GM06990 (cell line): Measurements from ENCODE around the gene ATP1A1.

ENCODE experiments used
- DNase-seq: peaks from one replicate; pipeline ENCODE4 v3.0.0-alpha.2; 2011; ENCODE audit not compliant: insufficient read length; ENCODE audit errors: extremely low read depth
- H3K27me3 ChIP-seq: replicated peaks from 2 replicates; pipeline ENCODE4 v1.6.0; 2011; ENCODE audit warnings: low read length; ENCODE audit not compliant: control insufficient read depth, insufficient read depth
- H3K36me3 ChIP-seq: 2 replicates; pipeline ENCODE4 v1.5.1; 2011; ENCODE audit warnings: low read length; ENCODE audit not compliant: control insufficient read depth, insufficient read depth
- H3K4me3 ChIP-seq: replicated peaks from 2 replicates; pipeline ENCODE4 v1.5.1; 2011; ENCODE audit warnings: low read depth, mild to moderate bottlenecking, control low read depth, low read length
- TF ChIP-seq, protein P1 (sequence below): IDR thresholded peaks from 2 replicates; pipeline ENCODE4 v1.5.1; 2011; ENCODE audit warnings: low read length, control low read depth, mild to moderate bottlenecking, inconsistent platforms; ENCODE audit not compliant: insufficient read depth, poor library complexity, severe bottlenecking

The ATP1A1 gene

DNA sequence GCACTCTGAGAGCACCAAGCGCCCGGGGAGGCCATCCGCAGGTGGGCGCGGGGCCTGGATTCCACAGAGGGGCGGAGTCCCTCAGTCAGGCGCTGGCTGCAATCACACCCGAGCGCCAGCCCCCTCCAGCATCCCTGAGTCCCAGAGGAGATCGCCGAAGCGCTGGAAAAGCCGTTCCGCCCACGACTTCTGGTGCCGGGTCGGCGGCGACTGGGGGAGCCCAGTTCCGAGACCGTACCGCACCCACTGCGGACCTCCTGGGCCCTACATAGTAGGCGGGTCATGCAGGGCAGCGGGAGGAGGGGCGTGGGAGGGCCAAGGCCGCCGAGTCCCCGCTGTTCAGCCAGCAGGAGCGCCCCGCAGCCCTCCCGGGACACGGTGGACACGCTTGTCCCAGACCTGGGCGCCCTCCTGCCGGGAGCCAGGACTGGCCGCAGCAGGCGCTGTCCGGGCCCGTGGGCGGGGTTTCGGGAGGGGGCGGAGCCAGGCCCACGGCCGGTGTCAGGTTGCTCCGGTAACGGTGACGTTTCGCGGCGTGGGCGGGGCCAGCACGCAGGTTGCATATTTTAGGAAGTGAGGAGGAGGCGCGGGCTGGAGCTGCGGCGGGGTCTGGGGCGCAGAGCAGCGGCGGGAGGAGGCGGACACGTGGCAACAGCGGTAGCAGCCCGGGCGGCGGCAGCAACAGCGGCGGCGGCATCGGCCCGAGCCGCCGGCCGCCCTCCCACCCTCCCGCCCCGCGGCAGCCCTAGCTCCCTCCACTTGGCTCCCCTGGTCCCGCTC, at the start of gene ATP1A1:
ATP1A1 (plus strand) TSS at position 594 of the 780 bp plus-strand sequence. CDS start 268 bp downstream, outside the sequence.
- peak within 1 kb of the TSS; percentile 89 for H3K4me3 ChIP-seq
- no peaks in the 10 kb centered on the region for H3K27me3 ChIP-seq

DNA sequence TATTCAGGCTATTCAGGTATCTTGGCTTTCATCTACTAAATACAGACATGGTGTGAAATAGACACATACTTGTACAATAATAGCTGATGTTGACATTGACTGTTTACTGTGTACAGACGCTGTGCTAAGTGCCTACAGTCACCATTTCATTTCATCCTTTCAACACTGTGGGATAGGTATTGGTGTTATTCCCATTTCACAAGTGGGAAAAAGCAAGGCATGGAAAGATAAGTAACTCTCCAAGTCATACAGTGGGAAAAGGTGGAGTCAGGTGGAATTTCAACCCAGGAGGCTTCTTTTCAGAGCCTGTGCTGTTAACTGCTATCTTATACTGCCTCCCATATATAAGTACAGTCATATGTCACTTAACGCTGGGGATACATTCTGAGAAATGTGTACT, 49.6 kb upstream of the ATP1A1 start:
- Histone ChIP-seq H3K27me3 (no peaks in the 10 kb centered on the region), H3K4me3 (no peak overlapping the region), H3K36me3 (no peaks in the 10 kb centered on the region)
- TF ChIP-seq, protein P1, sequence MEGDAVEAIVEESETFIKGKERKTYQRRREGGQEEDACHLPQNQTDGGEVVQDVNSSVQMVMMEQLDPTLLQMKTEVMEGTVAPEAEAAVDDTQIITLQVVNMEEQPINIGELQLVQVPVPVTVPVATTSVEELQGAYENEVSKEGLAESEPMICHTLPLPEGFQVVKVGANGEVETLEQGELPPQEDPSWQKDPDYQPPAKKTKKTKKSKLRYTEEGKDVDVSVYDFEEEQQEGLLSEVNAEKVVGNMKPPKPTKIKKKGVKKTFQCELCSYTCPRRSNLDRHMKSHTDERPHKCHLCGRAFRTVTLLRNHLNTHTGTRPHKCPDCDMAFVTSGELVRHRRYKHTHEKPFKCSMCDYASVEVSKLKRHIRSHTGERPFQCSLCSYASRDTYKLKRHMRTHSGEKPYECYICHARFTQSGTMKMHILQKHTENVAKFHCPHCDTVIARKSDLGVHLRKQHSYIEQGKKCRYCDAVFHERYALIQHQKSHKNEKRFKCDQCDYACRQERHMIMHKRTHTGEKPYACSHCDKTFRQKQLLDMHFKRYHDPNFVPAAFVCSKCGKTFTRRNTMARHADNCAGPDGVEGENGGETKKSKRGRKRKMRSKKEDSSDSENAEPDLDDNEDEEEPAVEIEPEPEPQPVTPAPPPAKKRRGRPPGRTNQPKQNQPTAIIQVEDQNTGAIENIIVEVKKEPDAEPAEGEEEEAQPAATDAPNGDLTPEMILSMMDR, result no peak
- DNase-seq, result no peak

More for the DNA sequence above, at the start of gene ATP1A1:
- TF ChIP-seq, protein P1, result no peak
- no peaks in the 10 kb centered on the region for H3K36me3 ChIP-seq
- peak; percentile 95 for DNase-seq

DNA sequence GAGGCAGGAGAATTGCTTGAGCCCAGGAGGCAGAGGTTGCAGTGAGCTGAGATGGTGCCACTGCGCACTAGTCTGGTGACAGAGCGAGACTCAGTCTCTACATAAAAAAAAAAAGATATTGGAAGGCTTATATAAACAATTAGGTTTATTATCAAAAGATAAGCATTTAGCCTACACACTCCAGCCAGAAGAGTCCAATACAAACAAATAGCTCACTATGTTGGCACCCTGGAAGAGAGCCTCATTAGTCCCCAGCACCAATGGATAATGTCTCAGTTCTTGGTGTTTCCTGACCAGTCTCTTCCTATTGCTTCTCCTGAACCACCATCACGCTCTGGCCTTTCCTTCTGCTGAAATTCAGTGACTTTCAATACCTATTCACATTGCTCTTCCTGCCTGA, 48.6 kb upstream of the ATP1A1 start:
- no peak for DNase-seq
- no peaks in the 10 kb centered on the region for H3K36me3 ChIP-seq
- no peaks in the 10 kb centered on the region for H3K27me3 ChIP-seq
- TF ChIP-seq, protein P1, result no peak
- no peak overlapping the region for H3K4me3 ChIP-seq

DNA sequence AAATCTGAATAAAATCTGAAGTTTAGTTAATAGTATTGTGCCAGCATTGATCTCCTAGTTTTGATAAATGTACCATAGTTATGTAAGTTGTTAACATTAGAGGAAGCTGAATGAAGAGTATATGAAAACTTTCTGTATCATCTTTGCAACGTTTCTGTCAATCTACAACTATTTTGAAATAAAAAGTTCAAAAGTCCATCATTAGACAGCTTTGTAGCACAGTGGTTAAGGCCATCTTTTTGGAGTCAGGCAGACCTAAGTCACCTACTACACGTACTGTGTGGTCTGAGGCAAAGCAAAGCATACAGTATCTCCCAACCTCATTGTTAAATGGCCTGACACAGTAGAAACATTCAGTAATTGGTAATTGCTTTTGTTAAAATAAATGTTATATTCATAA, 47.9 kb upstream of the ATP1A1 start:
- no peak for DNase-seq
- Histone ChIP-seq H3K4me3 (no peak overlapping the region), H3K27me3 (no peaks in the 10 kb centered on the region), H3K36me3 (no peaks in the 10 kb centered on the region)
- TF ChIP-seq, protein P1, result no peak

DNA sequence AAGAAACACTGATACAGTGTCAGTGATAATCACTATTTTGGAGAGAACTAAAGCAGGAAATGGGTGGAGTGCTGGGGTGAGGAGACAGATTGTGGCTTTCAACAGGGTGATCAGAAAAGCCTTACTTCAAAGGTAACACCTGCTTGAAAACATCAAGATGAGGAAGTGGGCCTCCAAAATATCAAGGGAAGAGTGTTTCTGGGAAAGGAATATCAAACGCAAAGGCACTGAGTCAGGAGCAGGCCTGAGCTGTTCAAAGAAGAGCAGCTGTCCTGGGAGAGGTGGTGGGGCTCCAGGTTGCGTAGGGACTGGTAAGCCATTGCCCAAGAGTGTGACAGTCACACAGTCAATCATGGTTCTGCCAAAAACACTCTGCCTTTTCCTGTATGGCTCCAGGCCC, 47.1 kb upstream of the ATP1A1 start:
- no peak overlapping the region for H3K4me3 ChIP-seq
- TF ChIP-seq, protein P1, result no peak
- H3K36me3 ChIP-seq, result no peaks in the 10 kb centered on the region
- peak; percentile 2 for DNase-seq
- no peaks in the 10 kb centered on the region for H3K27me3 ChIP-seq

DNA sequence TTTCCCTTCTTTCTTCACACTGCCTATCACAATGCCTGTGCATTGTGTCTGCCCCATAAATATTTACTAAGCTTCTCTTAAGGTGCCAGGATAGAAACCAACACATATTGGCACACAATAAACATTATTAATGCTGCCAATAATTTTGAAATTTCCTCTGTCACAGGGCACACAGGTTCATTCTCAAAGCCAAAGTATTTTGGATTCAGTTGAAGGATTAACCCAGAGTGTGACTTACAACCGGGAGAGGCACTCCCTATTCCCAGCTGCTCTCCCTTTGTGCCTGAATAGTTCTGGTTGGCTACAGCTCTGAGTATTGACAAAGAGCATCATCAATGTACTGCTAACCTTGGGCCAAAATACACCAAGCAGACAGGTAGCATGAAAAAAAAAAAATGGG, 46.6 kb upstream of the ATP1A1 start:
- no peak for DNase-seq
- Histone ChIP-seq H3K4me3 (no peak overlapping the region), H3K36me3 (no peaks in the 10 kb centered on the region), H3K27me3 (no peaks in the 10 kb centered on the region)
- TF ChIP-seq, protein P1, result no peak
